Pancreas (tissue), 10 donors: ENCODE data around the gene CD101. TPM values are rescaled to one million over a fixed set of nuclear protein-coding genes. Genes with fewer than 3 reads are reported as not detected.

Source experiments
- ATAC-seq, 4 donors: fragments of 200-7000 bp; cut with Tn5 transposase; one replicate each; pipeline versions ENCODE4 v1.8.0 to v1.9.1; 2020; ENCODE audit warnings: mild to moderate bottlenecking in 4 of 4, moderate library complexity in 4 of 4
- DNase-seq, 6 donors: peaks; one replicate each; pipeline ENCODE4 v3.0.0-alpha.2; 2020
- FAIRE-seq: peaks from 2 replicates; lab custom pipeline; 2012; peaks lifted over from hg19 to GRCh38; lab: Jason Lieb, UNC
- H3K27ac ChIP-seq, 4 donors: fragments of 200-600 bp; sonication (generic); 1 replicate in 3 of 4; 2 replicates in 1 of 4; pipeline versions ENCODE4 v1.5.0 to v1.8.0; 2020
- H3K27me3 ChIP-seq, 4 donors: fragments of 200-600 bp; one replicate each; pipeline ENCODE4 v1.8.0; 2021
- H3K36me3 ChIP-seq, 3 donors: fragments of 200-600 bp; sonication (generic) in 1 of 3; one replicate each; pipeline versions ENCODE4 v1.5.0 to v1.8.0; 2020 to 2021
- H3K4me1 ChIP-seq, 3 donors: fragments of 200-600 bp; one replicate each; pipeline ENCODE4 v1.8.0; 2021
- H3K4me3 ChIP-seq, 4 donors: fragments of 200-600 bp; sonication (generic) in 2 of 4; one replicate each; pipeline versions ENCODE4 v1.5.0 to v1.8.0; 2020 to 2021
- H3K9me3 ChIP-seq, 4 donors: fragments of 200-600 bp; one replicate each; pipeline ENCODE4 v1.8.0; 2021
- CTCF ChIP-seq, 4 donors: fragments of 200-600 bp; sonication (generic) in 3 of 4; IDR thresholded peaks; one replicate each; pipeline versions ENCODE4 v1.5.0 to v1.8.0; 2021; ENCODE audit warnings: antibody characterized with exemption in 4 of 4
- WGBS, 2 donors: extraction: QIAGEN DNeasy Blood & Tissue Kit; methylation state at CpG; one replicate each; pipeline ENCODE4 v1.1.7; 2013; 5-methylcytosine and 5-hydroxymethylcytosine counted together
- intact Hi-C, 3 donors: fragments of 100-400 bp; cut with DNase I; formaldehyde crosslinking; loops; one replicate each; pipeline versions ENCODE4 v1.11.1 to v1.14.2; 2022
- polyA plus RNA-seq, 2 donors: library from polyadenylated mRNA; stranded (reverse); fragments of 200-250 nt; gene quantifications; one replicate each; pipeline ENCODE4 v1.2.3, GENCODE V29; 2013
- total RNA-seq, 6 donors: library from RNA; stranded (reverse); fragmentation: NEBNext Ultra II Directional in 4 of 6; extraction: Animal tissue kit (Norgen Biotek cat#: 25700) in 4 of 6; gene quantifications; one replicate each; pipeline versions ENCODE4 v1.2.1 to v1.2.4, GENCODE V29; 2021 to 2023
- donor health status: healthy with polysubstance abuse.
- donor health status: DM: no; HTN: no; CAD: no; lungs with moderate emphysema.
- donor health status: DM: no; HTN: no; CAD: no.
- donor health status: control.
- donor health status: control.
- donor health status: Bipolar disorder and iron deficiency.
- donor health status: DM: yes; HTN: yes; CAD: no.
- donor health status: DM: no; HTN: no; CAD: no.
- donor health status: DM: no; HTN: no; CAD: no.
- donor health status: DM: yes; HTN: yes; CAD: no.

CD101 gene
- total and polyA plus RNA-seq, 8 donors = 0.51 to 3.4 (median 1.5) TPM

- H3K27me3 ChIP-seq = no peaks in the 10 kb centered on the region
- intact Hi-C loops = no loop called here
- no peak for TF ChIP-seq CTCF (IDR thresholded peaks at IDR 0.05)
- ATAC-seq (no peak), FAIRE-seq (no peak), DNase-seq (no peak)
- H3K4me3 ChIP-seq = no peak overlapping the region
- H3K9me3 ChIP-seq = no peaks in the 10 kb centered on the region
- WGBS, 2 donors = 93 to 94% methylated on average over 14 of the region's 14 CpGs
- no peak overlapping the region for H3K27ac ChIP-seq
- peaks cover 4 to 18% (median 8%) of the 10 kb centered on the region in 3 donors for H3K4me1 ChIP-seq
- no peaks in the 10 kb centered on the region for H3K36me3 ChIP-seq
Observed at GRCh38 chr1:116984406-116985160, 17.0 kb upstream of the CD101 start.

DNA sequence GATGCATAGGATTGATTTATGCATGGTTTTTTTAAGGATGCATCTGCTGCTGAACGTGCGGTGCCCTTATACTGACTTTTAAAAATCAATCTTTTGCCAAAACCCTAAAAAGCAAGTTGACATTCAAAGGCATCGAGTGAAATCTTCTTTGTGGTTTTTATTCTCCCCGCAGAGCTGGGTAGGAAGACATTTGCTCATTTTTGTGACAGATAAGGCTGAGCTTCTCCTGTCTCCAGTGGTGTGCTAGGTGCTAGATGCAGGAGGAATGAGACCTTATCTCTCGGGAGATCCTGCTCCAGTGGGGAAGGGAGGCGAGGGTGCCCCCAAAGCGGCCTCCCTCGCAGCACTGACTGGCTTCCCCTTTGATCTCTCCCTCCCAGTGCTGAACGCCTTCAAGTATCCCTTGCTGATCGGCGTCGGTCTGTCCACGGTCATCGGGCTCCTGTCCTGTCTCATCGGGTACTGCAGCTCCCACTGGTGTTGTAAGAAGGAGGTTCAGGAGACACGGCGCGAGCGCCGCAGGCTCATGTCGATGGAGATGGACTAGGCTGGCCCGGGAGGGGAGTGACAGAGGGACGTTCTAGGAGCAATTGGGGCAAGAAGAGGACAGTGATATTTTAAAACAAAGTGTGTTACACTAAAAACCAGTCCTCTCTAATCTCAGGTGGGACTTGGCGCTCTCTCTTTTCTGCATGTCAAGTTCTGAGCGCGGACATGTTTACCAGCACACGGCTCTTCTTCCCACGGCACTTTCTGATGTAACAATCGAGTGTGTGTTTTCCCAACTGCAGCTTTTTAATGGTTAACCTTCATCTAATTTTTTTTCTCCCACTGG lies 14.9 kb upstream of the CD101 start:
- no peak for FAIRE-seq
- H3K36me3 ChIP-seq = no peaks in the 10 kb centered on the region
- H3K27me3 ChIP-seq = no peaks in the 10 kb centered on the region
- TF ChIP-seq CTCF (IDR thresholded peaks at IDR 0.05) = no peak
- H3K27ac ChIP-seq = peak overlapping the region in 2 of 4 donors; percentile 20 to 57
- DNase-seq = peak in 3 of 6 donors; percentile 10 to 32 (median 26)
- 57 to 60% methylated on average over 29 of the region's 29 CpGs for WGBS, 2 donors
- intact Hi-C loops = no loop called here
- no peaks in the 10 kb centered on the region for H3K9me3 ChIP-seq
- H3K4me1 ChIP-seq = peaks cover 4 to 29% (median 16%) of the 10 kb centered on the region in 3 donors
- no peak overlapping the region for H3K4me3 ChIP-seq
- peak in 2 of 4 donors; percentile 6 to 11 for ATAC-seq

DNA sequence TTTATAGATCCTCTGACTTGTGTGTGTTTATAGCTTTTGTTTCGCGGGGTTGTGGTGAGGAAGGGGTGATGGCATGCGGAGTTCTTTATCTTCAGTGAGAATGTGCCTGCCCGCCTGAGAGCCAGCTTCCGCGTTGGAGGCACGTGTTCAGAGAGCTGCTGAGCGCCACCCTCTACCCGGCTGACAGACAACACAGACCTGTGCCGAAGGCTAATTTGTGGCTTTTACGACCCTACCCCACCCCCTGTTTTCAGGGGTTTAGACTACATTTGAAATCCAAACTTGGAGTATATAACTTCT lies 14.4 kb upstream of the CD101 start:
- ATAC-seq (peak; percentile 44 to 69 (median 66)), DNase-seq (peak in 5 of 6 donors; percentile 35 to 65 (median 59)), FAIRE-seq (no peak)
- no peaks in the 10 kb centered on the region for H3K27me3 ChIP-seq
- H3K36me3 ChIP-seq = no peaks in the 10 kb centered on the region
- 12 to 32% methylated on average over 11 of the region's 11 CpGs for WGBS, 2 donors
- intact Hi-C loops = no loop called here
- no peak overlapping the region for H3K4me3 ChIP-seq
- peaks cover 0 to 29% (median 13%) of the 10 kb centered on the region in 3 donors for H3K4me1 ChIP-seq
- H3K9me3 ChIP-seq = no peaks in the 10 kb centered on the region
- peak overlapping the region in 2 of 4 donors; percentile 20 to 57 for H3K27ac ChIP-seq
- no peak for TF ChIP-seq CTCF (IDR thresholded peaks at IDR 0.05)

- Histone ChIP-seq H3K27ac (peak overlapping the region in 1 of 4 donors; percentile 20), H3K9me3 (no peaks in the 10 kb centered on the region), H3K36me3 (no peaks in the 10 kb centered on the region), H3K4me3 (no peak overlapping the region), H3K27me3 (no peaks in the 10 kb centered on the region), H3K4me1 (peaks cover 0 to 29% (median 8%) of the 10 kb centered on the region in 3 donors)
- no peak for DNase-seq
- ATAC-seq = peak in 3 of 4 donors; percentile 8 to 37 (median 27)
- TF ChIP-seq CTCF (IDR thresholded peaks at IDR 0.05) = no peak
- intact Hi-C loops = no loop called here
- WGBS, 2 donors = 79 to 90% methylated on average over 7 of the region's 7 CpGs
- no peak for FAIRE-seq
Observed at GRCh38 chr1:116988248-116988647, 13.3 kb upstream of the CD101 start.
